IMR-90 (cell line): Measurements from ENCODE around the gene C11orf68. TPM values are rescaled to one million over a fixed set of nuclear protein-coding genes. Genes with fewer than 3 reads are reported as not detected.
A peak's percentile ranks its signal among the peaks of the same experiment; 100 is the strongest.

Experiments used
- FOS ChIP-seq: fragments of 150-350 bp; IDR thresholded peaks from 2 replicates; pipeline ENCODE4 v1.6.1; 2016; ENCODE audit warnings: low read depth, low read length
- polyA plus RNA-seq, 3 experiments: library from polyadenylated mRNA; depleted of rRNA; stranded (reverse); fragments of >200 nt; gene quantifications; 2 replicates each; pipeline ENCODE4 v1.2.3, GENCODE V29; 2012; ENCODE audit warnings: low replicate concordance in 1 of 3
- total RNA-seq: library from RNA; depleted of rRNA; stranded (reverse); fragments of >200 nt; gene quantifications from 2 replicates; pipeline ENCODE4 v1.2.3, GENCODE V29; 2012
- TF ChIP-seq, protein P1 (sequence below): fragments of 150-350 bp; IDR thresholded peaks from 2 replicates; pipeline ENCODE4 v1.6.1; 2017; ENCODE audit warnings: mild to moderate bottlenecking, antibody characterized with exemption, low read length, low read depth

Gene C11orf68
- total and polyA plus RNA-seq, 2 of the 4 experiments (the other 2 are of a cell fraction), result 20.3 to 104 TPM

DNA sequence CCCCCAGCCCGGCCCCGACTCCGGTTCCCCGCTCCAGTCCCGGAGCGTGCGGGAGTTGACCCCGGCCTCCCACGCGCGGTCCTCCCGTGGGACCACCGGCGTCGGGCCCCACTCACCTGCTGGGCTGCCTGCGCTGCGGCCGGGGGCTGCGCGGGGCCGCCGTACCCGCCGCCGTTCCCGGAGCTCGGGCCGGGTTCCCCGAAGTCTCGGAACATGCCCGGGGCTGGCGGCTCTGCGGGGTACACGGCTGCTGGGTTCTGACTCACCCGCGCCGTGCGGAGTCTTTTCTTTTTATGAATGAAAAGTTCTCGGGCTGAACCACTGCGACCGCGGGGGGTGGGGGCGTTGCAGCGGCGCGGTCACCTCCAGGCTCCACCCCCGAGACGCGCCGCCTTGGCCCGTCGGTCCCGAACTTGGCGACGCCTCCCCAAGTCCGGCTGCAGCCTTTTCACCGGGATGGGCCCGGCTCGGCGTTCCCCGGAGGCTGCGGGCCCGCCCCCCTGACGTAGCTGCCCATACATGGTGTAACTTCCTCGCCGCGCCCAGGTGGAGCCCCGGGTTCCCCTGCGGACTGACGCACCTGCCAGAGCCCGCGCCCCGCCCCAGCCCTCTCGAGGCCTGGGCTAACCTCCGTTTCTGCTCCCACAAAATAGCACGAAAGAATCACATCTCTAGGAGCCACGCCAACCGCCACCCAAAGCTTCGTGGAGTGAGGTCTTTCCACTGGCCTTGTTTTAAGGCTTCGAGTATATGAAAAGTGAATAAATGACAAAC, 18.6 kb downstream of the C11orf68 start, which contains the start of gene FOSL1 (continued):
- TF ChIP-seq, protein P1, sequence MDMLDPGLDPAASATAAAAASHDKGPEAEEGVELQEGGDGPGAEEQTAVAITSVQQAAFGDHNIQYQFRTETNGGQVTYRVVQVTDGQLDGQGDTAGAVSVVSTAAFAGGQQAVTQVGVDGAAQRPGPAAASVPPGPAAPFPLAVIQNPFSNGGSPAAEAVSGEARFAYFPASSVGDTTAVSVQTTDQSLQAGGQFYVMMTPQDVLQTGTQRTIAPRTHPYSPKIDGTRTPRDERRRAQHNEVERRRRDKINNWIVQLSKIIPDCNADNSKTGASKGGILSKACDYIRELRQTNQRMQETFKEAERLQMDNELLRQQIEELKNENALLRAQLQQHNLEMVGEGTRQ, result 0 out of 2 replicates have a peak, but pooled peaks have one; percentile 3
- TF ChIP-seq FOS, result peak; percentile 64; the same call in 1 of the 2 replicates
